ENCODE measurements around the gene RGS19.

The RGS19 gene

DNA sequence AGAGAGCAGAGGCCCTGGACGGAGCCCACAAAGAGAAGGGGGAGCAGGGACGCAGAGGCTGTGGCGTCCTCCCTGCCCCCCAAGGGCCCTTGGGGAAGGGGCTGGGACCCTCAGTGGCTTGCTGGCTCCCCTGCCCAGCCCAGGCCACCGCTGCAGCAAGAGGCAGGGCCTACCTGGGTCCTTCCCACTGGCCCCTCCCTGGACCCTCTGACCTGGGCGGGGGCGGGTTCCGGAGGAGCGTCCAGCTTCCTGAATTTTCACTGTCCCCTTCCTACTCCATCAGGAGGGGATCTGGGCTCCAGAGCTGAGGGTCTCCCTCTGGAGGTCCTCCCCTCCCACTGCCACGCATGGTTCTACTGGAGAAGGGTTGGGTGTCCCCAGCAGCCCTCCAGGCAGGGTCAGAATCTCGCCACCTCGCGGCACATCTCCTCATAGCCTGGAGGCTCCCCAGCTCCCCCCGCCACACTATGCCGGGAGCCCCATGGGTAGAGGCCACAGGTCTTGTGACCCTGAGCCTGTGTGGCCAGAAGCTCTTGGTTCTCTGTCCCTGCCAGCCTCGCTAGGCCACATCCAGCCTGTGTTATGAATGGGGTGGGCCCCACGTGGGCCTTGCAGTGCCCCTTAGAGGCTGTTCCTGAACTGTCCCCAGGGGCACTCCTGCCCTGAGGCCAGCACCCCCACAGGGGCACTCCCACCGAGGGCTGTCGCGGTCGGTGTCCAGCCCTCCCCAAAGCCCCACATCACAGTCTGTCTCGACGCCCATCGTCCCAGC lies 28.9 kb downstream of the RGS19 start:
- Histone ChIP-seq H3K36me3 (ENCODE audit: control insufficient read depth, insufficient read depth, low read length) (no peaks in the 10 kb centered on the region), H3K27ac (ENCODE audit: low read depth, low read length) (no peak overlapping the region), H3K4me3 (ENCODE audit: low read length) (no peak overlapping the region), H3K9ac (ENCODE audit: low read length) (no peak overlapping the region), H3K27me3 (ENCODE audit: control insufficient read depth, insufficient read depth, low read length) (peaks cover 43% of the 10 kb centered on the region), H3K4me1 (ENCODE audit: control insufficient read depth, insufficient read depth, low read length) (no peaks in the 10 kb centered on the region)

DNA sequence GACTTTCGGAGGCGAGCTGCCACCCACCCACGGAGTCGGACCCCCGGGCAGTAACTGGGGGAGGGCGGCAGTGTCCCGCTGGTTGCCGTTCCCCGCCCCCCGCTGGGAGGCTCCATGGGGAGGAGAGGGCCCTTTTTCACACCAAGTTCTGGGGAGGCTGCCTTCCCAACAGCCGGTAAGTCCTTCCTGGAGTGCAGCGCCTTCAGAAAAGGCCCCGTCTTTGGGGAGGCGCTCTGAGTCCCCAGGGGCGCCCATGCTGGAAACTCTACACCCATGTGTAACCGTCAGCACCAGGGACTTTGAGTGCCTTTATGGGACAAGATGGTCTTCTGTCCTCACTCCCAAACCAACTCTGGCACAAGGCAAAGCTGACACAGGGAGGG lies 29.4 kb downstream of the RGS19 start:
- Histone ChIP-seq H3K4me3 (ENCODE audit: low read length) (no peak overlapping the region), H3K9ac (ENCODE audit: low read length) (no peak overlapping the region), H3K36me3 (ENCODE audit: control insufficient read depth, insufficient read depth, low read length) (no peaks in the 10 kb centered on the region), H3K27me3 (ENCODE audit: control insufficient read depth, insufficient read depth, low read length) (peaks cover 49% of the 10 kb centered on the region), H3K4me1 (ENCODE audit: control insufficient read depth, insufficient read depth, low read length) (no peaks in the 10 kb centered on the region), H3K27ac (ENCODE audit: low read depth, low read length) (no peak overlapping the region)

DNA sequence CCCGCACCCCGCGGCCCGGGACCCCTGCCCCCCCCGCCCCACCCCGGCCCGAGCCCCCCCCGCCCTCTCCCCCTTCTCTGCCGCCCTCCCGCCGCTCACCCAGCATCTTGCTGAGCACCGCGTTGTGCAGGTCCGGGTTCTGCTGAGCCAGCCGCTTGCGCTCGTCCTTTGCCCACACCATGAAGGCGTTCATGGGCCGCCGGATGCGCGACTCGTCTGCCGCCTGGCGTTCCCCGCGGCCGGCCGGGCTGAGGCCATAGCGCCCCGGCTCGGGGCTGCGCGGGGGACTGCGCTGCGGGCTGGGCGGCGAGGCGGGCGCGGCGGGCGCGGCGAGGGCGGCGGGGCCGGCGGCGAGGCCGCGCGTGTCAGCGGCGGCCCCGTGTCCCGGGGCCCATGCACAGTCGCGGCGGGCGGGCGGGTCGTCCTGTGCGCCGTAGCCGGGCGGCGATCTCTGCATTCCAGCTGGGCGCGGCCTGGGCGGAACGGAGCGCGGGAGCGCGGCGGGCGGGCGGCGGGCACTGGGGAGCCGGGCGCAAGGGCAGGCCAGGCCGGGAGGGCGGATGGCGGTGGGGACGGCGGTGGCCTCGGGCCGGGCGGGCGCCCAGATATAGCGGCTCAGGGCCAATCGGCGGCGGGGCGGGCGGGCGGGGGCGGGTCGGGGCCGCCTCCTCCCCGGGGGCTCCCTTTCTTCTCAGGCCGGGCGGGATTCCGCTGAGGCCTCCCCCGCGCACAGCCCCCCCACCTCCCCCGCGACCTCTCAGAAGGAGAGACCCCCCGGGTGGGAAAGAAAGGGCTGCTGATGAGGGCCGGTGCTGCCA lies 30.0 kb downstream of the RGS19 start, which contains the start of gene SOX18:
SOX18 (minus strand) TSS at position 580 of the 818 bp plus-strand sequence; CDS start at position 457, 123 bp downstream.
- Histone ChIP-seq H3K36me3 (ENCODE audit: control insufficient read depth, insufficient read depth, low read length) (no peaks in the 10 kb centered on the region), H3K4me1 (ENCODE audit: control insufficient read depth, insufficient read depth, low read length) (no peaks in the 10 kb centered on the region), H3K9ac (ENCODE audit: low read length) (no peak within 1 kb of the TSS), H3K4me3 (ENCODE audit: low read length) (no peak within 1 kb of the TSS), H3K27ac (ENCODE audit: low read depth, low read length) (no peak within 1 kb of the TSS), H3K27me3 (ENCODE audit: control insufficient read depth, insufficient read depth, low read length) (peaks cover 53% of the 10 kb centered on the region)

DNA sequence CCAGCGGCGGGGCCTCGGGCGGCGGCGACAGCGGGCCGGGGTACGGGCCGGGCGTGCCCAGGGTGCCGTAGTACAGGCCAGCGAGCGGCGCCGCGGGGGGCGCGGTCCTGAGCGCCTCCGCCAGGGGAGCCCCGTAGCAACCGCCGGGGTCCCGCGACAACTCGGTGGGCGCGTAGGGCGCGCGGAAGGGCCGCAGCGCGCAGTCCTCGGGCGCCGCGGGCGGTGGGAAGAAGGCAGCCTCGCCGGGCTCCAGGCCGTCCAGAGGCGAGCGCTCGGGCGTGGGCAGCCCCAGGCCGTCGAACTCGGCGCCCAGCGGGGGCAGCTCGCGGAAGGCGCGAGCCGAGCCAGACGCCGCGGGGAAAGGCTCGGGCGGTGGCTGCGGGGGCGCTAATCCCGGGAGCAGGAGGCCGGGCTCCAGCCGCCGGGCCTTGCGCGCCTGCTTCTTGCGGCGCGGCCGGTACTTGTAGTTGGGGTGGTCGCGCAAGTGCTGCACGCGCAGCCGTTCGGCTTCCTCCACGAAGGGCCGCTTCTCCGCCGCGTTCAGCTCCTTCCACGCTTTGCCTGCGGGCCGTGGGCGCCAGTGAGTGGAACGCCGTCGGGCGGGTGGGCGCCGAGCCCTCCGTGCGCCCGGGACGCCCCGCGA lies 30.8 kb downstream of the RGS19 start:
- Histone ChIP-seq H3K4me1 (ENCODE audit: control insufficient read depth, insufficient read depth, low read length) (no peaks in the 10 kb centered on the region), H3K4me3 (ENCODE audit: low read length) (no peak overlapping the region), H3K36me3 (ENCODE audit: control insufficient read depth, insufficient read depth, low read length) (no peaks in the 10 kb centered on the region), H3K27me3 (ENCODE audit: control insufficient read depth, insufficient read depth, low read length) (peaks cover 50% of the 10 kb centered on the region), H3K27ac (ENCODE audit: low read depth, low read length) (no peak overlapping the region), H3K9ac (ENCODE audit: low read length) (no peak overlapping the region)

DNA sequence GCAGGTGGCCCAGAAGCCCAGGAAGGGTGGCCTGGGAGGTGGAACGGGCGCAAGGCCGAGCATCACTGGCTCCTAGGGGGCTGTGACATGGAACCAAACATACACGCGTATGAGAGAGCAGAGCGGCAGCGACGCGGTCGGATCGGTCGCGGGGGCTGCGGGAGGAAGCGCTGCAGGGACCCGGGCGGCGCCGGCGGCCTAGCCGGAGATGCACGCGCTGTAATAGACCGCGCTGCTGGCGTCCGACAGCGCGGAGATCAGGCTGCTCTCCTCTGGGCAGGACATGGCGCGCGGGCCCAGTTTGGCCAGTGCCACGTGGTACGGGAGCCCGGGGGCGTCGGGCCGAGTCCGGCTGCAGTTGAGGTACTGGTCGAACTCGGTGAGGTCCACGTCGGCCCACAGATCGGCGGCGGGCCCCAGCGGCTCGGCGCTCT lies 31.3 kb downstream of the RGS19 start:
- H3K4me3 ChIP-seq (ENCODE audit: low read length), result peak overlapping the region; percentile 8
- H3K27me3 ChIP-seq (ENCODE audit: control insufficient read depth, insufficient read depth, low read length), result peaks cover 48% of the 10 kb centered on the region
- H3K27ac ChIP-seq (ENCODE audit: low read depth, low read length), result no peak overlapping the region

DNA sequence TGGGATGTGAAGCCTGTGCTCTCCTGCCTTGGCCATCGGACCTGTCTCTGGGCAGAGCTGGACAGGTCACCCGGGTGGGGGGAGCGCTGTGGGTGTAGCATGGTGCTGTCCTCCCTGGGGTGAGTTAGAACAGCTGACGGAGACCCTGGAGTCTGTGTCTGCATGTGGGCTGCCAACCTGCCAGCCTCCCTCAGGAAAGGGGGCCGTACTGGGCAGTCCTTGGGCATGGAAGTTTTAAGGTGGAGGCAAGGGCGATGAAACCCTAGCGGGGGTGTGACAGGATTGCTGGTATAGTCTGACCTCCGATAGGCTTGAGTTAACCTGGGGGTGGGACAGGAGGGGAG lies 32.3 kb downstream of the RGS19 start:
- H3K27ac ChIP-seq (ENCODE audit: low read depth, low read length), result no peak overlapping the region
- H3K36me3 ChIP-seq (ENCODE audit: control insufficient read depth, insufficient read depth, low read length), result no peaks in the 10 kb centered on the region
- H3K4me3 ChIP-seq (ENCODE audit: low read length), result peak overlapping the region; percentile 21
- peaks cover 51% of the 10 kb centered on the region for H3K27me3 ChIP-seq (ENCODE audit: control insufficient read depth, insufficient read depth, low read length)
- no peak overlapping the region for H3K9ac ChIP-seq (ENCODE audit: low read length)
- H3K4me1 ChIP-seq (ENCODE audit: control insufficient read depth, insufficient read depth, low read length), result no peaks in the 10 kb centered on the region

More for the DNA sequence above, 31.3 kb downstream of the RGS19 start:
- no peak overlapping the region for H3K9ac ChIP-seq (ENCODE audit: low read length)
- no peaks in the 10 kb centered on the region for H3K4me1 ChIP-seq (ENCODE audit: control insufficient read depth, insufficient read depth, low read length)
- no peaks in the 10 kb centered on the region for H3K36me3 ChIP-seq (ENCODE audit: control insufficient read depth, insufficient read depth, low read length)

DNA sequence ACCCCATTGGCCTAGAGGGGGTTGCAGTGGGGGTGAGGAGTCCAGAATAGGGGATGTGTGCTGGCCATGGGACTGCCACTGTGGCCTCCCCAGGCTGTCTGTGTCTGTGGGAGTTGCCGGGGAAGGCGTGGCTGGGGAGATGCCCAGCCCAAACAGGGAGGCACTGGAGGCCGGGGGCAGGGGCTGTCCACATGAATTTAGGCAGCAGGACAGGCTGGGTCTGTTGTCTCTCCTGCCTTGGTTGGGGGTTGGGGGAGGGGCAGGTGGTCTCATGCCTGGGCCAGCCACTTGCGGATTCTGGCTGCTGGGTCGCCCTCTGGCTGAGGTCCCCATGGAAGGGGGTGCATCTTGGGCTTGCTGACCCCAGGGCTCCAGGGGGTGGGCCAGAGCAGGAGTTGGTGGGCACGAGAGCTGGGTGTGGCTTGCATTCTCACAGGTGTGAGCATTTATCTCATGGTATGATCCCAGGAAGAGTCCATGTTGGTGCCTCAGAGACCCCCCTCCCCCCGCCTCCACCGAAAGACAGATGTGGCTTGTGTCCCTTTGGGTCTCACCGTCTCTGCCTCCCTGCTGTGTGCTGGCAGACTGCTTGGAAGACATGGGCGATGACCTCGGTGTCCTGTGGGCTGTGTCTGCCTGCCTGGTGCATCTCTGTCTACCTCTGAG lies 33.8 kb downstream of the RGS19 start:
- Histone ChIP-seq H3K4me3 (ENCODE audit: low read length) (no peak overlapping the region), H3K27ac (ENCODE audit: low read depth, low read length) (no peak overlapping the region), H3K4me1 (ENCODE audit: control insufficient read depth, insufficient read depth, low read length) (no peaks in the 10 kb centered on the region), H3K36me3 (ENCODE audit: control insufficient read depth, insufficient read depth, low read length) (no peaks in the 10 kb centered on the region), H3K9ac (ENCODE audit: low read length) (no peak overlapping the region), H3K27me3 (ENCODE audit: control insufficient read depth, insufficient read depth, low read length) (peaks cover 47% of the 10 kb centered on the region)

DNA sequence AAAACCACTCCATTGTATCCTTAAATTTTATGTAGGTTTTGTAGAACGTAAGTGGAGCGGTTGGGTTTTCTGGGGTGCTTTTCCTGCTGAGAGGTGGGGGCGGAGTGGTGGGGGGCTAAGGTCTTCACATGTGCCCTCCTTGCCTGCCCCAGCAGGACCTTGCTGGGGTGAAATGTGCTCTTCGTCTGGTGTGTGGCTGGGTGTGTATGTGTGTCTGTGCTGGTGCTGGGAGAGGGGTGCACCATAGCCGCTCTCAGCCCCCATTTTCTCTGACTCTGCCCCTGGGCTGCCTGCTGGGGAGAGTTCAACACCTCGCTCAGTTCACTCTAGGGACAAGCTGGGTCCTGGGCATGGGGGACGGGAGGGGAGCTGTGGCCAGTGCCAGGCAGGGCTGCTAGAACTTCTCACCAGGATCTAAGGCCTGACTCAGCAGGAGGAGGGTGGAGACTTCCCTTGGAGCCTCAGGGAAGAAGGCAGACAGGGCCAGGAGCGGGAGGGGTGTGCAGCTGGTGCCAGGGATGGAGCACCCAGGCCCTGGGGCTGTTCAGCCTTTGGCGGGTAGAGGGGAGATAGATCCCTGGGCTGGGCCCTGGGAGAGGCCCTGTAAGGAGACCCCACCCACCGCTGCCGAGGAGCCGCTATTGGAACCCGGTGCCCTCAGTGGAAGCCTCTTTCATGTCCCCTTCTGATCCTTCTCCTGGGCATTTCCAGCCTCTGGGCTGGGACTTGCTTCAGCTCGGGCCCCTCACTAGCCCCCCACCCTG lies 34.7 kb downstream of the RGS19 start:
- Histone ChIP-seq H3K4me1 (ENCODE audit: control insufficient read depth, insufficient read depth, low read length) (no peaks in the 10 kb centered on the region), H3K27me3 (ENCODE audit: control insufficient read depth, insufficient read depth, low read length) (peaks cover 49% of the 10 kb centered on the region), H3K9ac (ENCODE audit: low read length) (no peak overlapping the region), H3K27ac (ENCODE audit: low read depth, low read length) (no peak overlapping the region), H3K36me3 (ENCODE audit: control insufficient read depth, insufficient read depth, low read length) (no peaks in the 10 kb centered on the region), H3K4me3 (ENCODE audit: low read length) (no peak overlapping the region)

DNA sequence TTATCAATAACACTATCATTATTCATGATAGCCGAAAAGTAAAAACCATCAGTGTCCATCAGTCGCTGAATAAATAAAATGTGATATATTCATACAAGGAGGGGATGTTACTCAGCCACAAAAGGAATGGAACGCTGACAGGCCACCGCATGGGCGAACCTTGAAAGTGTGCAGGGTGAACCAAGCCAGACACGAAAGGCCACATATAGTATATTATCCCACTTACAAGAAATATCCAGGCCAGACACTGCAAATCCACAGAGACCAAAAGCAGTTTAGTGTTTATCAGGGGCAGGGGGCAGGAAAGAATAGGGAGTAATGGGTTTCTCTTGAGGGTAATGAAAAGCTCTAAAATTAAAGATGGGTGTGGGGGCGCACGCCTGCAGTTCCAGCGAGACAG lies 35.5 kb downstream of the RGS19 start:
- Histone ChIP-seq H3K4me1 (ENCODE audit: control insufficient read depth, insufficient read depth, low read length) (peaks cover 4% of the 10 kb centered on the region), H3K9ac (ENCODE audit: low read length) (no peak overlapping the region), H3K27me3 (ENCODE audit: control insufficient read depth, insufficient read depth, low read length) (peaks cover 55% of the 10 kb centered on the region), H3K36me3 (ENCODE audit: control insufficient read depth, insufficient read depth, low read length) (no peaks in the 10 kb centered on the region), H3K4me3 (ENCODE audit: low read length) (no peak overlapping the region), H3K27ac (ENCODE audit: low read depth, low read length) (no peak overlapping the region)

DNA sequence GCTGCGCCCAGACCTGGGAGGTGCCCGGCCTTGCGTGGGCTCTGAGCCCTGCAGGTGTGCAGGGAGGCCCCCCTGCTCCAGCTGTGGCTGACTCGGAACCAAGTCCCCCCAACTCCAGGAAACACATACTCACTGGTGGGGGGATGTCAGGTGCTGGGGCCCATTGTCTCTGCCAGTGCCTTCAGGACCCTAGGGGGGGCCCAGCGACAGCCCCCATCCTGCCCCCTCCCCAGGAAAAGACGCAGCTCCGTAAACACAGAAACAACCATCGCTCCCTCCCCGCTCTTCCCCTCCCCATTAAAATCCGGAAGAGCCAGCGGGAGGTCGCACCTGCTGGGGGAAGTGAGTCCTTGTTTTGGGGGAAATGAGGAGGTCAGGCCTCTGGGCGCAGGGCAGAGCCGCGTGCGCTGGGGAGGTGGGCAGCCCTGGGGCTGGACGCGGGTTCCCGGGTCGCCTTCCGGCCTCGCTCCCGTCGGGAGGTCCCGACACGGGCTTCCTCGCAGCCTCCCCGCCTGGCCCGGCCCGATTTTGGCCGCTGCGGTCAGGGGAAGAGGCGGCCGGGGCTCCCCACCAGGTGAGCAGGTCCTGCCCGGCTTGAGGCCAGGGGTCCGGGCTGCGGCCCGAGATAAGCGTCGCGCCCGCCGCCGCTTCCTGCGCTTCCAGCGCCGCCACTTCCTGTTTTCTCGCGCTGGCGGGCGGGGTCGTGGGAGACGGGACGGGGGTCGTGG lies 37.1 kb downstream of the RGS19 start:
- no peak overlapping the region for H3K9ac ChIP-seq (ENCODE audit: low read length)
- H3K36me3 ChIP-seq (ENCODE audit: control insufficient read depth, insufficient read depth, low read length), result no peaks in the 10 kb centered on the region
- H3K4me3 ChIP-seq (ENCODE audit: low read length), result peak overlapping the region; percentile 55
- H3K27ac ChIP-seq (ENCODE audit: low read depth, low read length), result no peak overlapping the region
- H3K4me1 ChIP-seq (ENCODE audit: control insufficient read depth, insufficient read depth, low read length), result peaks cover 4% of the 10 kb centered on the region
- H3K27me3 ChIP-seq (ENCODE audit: control insufficient read depth, insufficient read depth, low read length), result peaks cover 59% of the 10 kb centered on the region

DNA sequence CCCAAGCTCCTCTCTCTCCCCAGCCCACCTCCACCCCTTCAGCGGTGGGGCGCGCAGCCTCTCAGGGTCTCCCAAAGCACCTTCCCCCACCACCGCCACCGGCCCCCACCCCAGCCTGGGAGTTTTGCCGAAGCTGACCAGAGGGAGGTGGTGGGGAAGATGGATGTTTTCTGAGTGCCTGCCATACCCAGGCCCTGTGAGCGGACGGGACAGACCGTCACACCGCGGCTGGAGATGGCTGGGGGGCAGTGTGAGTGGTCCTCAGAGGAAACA lies 37.6 kb downstream of the RGS19 start:
- Histone ChIP-seq H3K27ac (ENCODE audit: low read depth, low read length) (no peak overlapping the region), H3K4me3 (ENCODE audit: low read length) (peak overlapping the region; percentile 55), H3K36me3 (ENCODE audit: control insufficient read depth, insufficient read depth, low read length) (no peaks in the 10 kb centered on the region), H3K4me1 (ENCODE audit: control insufficient read depth, insufficient read depth, low read length) (peaks cover 4% of the 10 kb centered on the region), H3K27me3 (ENCODE audit: control insufficient read depth, insufficient read depth, low read length) (peaks cover 60% of the 10 kb centered on the region), H3K9ac (ENCODE audit: low read length) (no peak overlapping the region)
